ENCODE data around the gene HBD.

Gene HBD

GRCh38 chr11:5227681-5228080 is 6.6 kb downstream of the HBD start:
- DNase-seq (ENCODE audit: low read depth) = no peak
- TF ChIP-seq CTCF (conservative IDR thresholded peaks at IDR 0.05; ENCODE audit: low read depth, low read length) = no peak
- H3K4me3 ChIP-seq (ENCODE audit: low read depth, low read length) = no peak overlapping the region

GRCh38 chr11:5226732-5227310 is 7.5 kb downstream of the HBD start, which contains the start of gene HBB:
HBB (minus strand) TSS chr11:5227071; CDS start chr11:5227021, 50 bp downstream.
- no peak for DNase-seq (ENCODE audit: low read depth)
- TF ChIP-seq CTCF (conservative IDR thresholded peaks at IDR 0.05; ENCODE audit: low read depth, low read length) = no peak
- no peak within 1 kb of the TSS for H3K4me3 ChIP-seq (ENCODE audit: low read depth, low read length)

GRCh38 chr11:5225480-5225871 is 8.8 kb downstream of the HBD start:
- no peak for TF ChIP-seq CTCF (conservative IDR thresholded peaks at IDR 0.05; ENCODE audit: low read depth, low read length)
- no peak overlapping the region for H3K4me3 ChIP-seq (ENCODE audit: low read depth, low read length)
- DNase-seq (ENCODE audit: low read depth) = no peak

DNA sequence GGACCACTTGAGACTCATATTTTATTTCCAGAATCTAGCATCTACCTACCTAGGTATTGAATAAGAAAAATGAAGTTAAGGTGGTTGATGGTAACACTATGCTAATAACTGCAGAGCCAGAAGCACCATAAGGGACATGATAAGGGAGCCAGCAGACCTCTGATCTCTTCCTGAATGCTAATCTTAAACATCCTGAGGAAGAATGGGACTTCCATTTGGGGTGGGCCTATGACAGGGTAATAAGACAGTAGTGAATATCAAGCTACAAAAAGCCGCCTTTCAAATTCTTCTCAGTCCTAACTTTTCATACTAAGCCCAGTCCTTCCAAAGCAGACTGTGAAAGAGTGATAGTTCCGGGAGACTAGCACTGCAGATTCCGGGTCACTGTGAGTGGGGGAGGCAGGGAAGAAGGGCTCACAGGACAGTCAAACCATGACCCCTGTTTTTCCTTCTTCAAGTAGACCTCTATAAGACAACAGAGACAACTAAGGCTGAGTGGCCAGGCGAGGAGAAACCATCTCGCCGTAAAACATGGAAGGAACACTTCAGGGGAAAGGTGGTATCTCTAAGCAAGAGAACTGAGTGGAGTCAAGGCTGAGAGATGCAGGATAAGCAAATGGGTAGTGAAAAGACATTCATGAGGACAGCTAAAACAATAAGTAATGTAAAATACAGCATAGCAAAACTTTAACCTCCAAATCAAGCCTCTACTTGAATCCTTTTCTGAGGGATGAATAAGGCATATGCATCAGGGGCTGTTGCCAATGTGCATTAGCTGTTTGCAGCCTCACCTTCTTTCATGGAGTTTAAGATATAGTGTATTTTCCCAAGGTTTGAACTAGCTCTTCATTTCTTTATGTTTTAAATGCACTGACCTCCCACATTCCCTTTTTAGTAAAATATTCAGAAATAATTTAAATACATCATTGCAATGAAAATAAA is 9.5 kb downstream of the HBD start:
- TF ChIP-seq CTCF (conservative IDR thresholded peaks at IDR 0.05; ENCODE audit: low read depth, low read length) = no peak
- no peak overlapping the region for H3K4me3 ChIP-seq (ENCODE audit: low read depth, low read length)
- DNase-seq (ENCODE audit: low read depth) = no peak

DNA sequence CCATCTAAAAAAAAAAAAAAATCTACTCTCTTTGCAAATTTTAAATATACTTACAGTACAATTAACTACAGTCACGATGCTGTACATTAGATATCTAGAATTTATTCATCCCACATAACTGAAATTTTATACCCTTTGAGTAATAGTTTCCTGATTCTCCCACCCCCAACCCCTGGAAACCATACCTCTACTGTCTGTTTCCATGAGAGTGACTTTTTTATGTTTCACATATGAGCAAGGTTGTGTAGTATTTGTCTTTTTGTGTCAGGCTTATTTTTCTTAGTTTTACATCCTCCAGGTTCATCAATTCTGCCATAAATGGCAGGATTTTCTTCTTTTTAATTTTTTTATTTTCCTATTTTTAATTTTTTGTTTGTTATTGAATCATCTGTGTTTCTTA is 10.6 kb downstream of the HBD start:
- no peak overlapping the region for H3K4me3 ChIP-seq (ENCODE audit: low read depth, low read length)
- TF ChIP-seq CTCF (conservative IDR thresholded peaks at IDR 0.05; ENCODE audit: low read depth, low read length) = no peak
- DNase-seq (ENCODE audit: low read depth) = no peak

DNA sequence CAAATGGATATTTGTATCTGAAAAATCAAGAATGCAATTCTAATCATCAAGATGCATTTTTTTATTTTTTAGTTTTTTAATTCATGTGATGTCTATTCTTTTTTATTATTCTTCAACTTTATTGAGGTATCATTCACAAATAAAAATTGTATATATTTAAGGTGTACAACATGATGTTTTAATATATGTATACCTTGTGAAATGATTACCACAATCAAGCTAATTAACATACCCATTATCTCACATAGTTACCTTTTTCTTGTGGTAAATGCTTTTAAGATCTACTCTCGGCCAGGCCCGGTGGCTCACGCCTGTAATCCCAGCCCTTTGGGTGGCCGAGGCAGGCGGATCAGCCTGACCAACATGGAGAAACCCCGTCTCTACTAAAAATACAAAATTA is 11.1 kb downstream of the HBD start:
- no peak for TF ChIP-seq CTCF (conservative IDR thresholded peaks at IDR 0.05; ENCODE audit: low read depth, low read length)
- no peak overlapping the region for H3K4me3 ChIP-seq (ENCODE audit: low read depth, low read length)
- DNase-seq (ENCODE audit: low read depth) = no peak

Measured in choroid plexus epithelial cell (primary cell).